ENCODE measurements around the gene LTA.

The LTA gene

DNA sequence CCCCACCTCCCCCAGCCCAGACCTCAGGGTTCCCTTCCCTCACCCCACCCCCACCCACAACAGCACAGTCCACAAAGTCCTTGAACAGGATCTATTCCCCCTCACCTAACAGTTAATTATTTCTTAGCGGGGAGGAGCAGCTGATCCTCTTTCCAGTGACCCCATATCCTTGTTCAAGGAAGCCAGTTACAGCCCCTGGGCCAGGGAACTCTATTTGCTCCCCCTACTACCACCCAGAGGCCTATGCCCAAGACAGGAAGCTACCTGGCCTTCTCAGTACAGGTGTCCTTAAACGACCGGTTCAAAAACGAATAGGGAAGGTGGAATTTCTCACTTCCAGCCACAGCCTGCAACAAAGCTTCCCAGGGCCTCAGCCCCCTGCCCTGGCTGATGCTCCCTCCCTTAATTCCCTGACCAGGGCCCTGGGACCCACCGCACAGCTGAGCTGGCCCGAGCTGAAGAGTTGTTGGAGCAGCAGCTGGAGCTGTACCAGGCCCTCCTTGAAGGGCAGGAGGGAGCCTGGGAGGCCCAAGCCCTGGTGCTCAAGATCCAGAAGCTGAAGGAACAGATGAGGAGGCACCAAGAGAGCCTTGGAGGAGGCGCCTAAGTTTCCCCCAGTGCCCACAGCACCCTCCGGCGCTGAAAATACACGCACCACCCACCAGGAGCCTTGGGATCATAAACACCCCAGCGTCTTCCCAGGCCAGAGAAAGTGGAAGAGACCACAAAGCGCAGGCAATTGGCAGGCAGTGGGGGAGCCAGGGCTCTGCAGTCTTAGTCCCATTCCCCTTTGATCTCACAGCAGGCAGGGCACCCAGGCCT, 42.5 kb upstream of the LTA start:
- no peak for TF ChIP-seq CTCF (IDR thresholded peaks at IDR 0.05; ENCODE audit: low read depth, low read length)
- no peak for DNase-seq
- Histone ChIP-seq H3K27me3 (no peaks in the 10 kb centered on the region), H3K36me3 (peaks cover 47% of the 10 kb centered on the region), H3K4me3 (ENCODE audit: low read depth, low read length) (no peak overlapping the region), H3K9me3 (no peaks in the 10 kb centered on the region), H3K4me1 (peaks cover 7% of the 10 kb centered on the region; the same call in 1 of the 2 replicates)

DNA sequence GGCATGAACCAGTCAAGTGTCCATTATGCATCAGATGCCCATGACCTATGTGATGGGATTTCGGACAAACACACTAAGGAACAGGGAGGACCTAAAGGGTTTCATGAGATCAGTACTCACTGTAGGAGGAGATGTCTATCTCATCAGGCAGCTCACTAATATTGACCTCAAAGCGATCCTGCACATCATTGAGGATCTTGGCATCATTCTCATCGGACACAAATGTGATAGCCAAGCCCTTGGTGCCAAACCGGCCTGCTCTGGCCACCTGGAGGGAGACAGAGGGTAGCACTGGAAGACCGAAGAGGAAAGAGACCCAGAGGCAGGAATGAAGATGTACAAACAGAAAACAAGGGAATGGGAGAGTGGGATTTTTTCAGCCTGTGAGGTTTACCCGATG, 41.4 kb upstream of the LTA start:
- H3K4me1 ChIP-seq = peaks cover 6% of the 10 kb centered on the region; the same call in 1 of the 2 replicates
- no peaks in the 10 kb centered on the region for H3K9me3 ChIP-seq
- no peaks in the 10 kb centered on the region for H3K27me3 ChIP-seq
- H3K36me3 ChIP-seq = peaks cover 58% of the 10 kb centered on the region
- no peak for TF ChIP-seq CTCF (IDR thresholded peaks at IDR 0.05; ENCODE audit: low read depth, low read length)
- H3K4me3 ChIP-seq (ENCODE audit: low read depth, low read length) = no peak overlapping the region
- DNase-seq = no peak

DNA sequence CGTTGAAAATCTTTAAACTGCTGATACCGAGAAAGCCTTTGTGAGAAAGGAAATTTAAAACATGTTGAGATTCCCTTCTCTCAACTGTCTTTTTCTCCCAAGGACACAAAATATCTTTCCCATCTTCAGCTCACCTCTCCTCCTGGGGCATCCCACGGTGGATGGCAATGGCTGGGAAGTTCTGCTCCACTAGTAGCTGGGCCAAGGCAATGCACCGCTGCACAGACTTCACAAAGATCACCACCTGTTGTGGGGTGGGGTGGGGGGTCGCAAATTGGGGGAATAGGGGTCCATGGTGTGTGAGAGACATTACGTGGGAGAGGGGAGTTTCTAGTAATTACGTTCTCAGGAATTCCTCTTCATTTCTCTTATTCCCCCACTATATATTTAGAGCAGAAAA, 40.9 kb upstream of the LTA start:
- DNase-seq = no peak

DNA sequence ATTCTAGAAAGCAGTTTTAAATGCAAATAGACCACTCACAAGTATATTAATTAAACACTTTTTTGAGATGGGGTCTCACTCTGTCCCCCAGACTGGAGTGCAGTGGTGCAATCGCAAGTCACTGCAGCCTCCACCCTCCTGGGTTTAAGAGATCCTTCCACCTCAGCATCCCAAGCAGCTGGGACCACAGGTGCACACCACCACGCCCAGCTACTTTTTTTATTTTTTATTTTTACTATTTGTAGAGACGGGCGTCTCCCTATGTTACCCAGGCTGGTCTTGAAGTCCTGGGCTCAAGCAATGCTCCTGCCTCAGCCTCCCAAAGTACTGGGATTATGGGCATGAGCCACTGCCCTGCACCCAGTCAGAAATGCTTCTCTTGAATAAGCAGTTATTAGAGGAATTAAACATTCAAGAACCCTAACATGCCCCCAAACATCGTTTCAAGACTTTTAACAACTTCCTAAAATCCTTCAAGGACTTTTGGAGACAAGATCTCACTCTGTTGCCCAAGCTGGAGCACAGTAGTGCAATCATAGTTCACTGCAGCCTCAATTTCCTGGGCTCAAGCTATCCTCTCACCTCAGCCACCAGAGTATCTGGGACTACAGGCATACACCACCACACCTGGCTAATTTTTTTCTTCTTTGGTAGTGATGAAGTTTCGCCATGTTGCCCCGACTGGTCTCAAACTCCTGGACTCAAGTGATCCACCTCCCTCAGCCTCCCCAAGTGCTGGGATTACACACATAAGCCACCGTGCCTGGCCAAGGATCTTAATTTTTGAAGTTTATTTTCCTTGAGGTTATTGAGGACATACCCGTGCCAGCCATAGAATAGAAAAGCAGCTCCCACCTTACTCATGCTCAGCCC, 40.1 kb upstream of the LTA start:
- Histone ChIP-seq H3K36me3 (peaks cover 72% of the 10 kb centered on the region), H3K4me1 (no peaks in the 10 kb centered on the region), H3K9me3 (no peaks in the 10 kb centered on the region), H3K4me3 (ENCODE audit: low read depth, low read length) (no peak overlapping the region), H3K27me3 (no peaks in the 10 kb centered on the region)
- no peak for TF ChIP-seq CTCF (IDR thresholded peaks at IDR 0.05; ENCODE audit: low read depth, low read length)
- DNase-seq = no peak

More for the DNA sequence above, 40.9 kb upstream of the LTA start:
- Histone ChIP-seq H3K4me1 (peaks cover under 1% of the 10 kb centered on the region; the same call in 1 of the 2 replicates), H3K27me3 (no peaks in the 10 kb centered on the region), H3K36me3 (peaks cover 63% of the 10 kb centered on the region), H3K9me3 (no peaks in the 10 kb centered on the region), H3K4me3 (ENCODE audit: low read depth, low read length) (no peak overlapping the region)
- no peak for TF ChIP-seq CTCF (IDR thresholded peaks at IDR 0.05; ENCODE audit: low read depth, low read length)

GRCh38 chr6:31532644-31533454, 39.2 kb upstream of the LTA start:
- Histone ChIP-seq H3K4me3 (ENCODE audit: low read depth, low read length) (no peak overlapping the region), H3K9me3 (no peaks in the 10 kb centered on the region), H3K4me1 (no peaks in the 10 kb centered on the region), H3K36me3 (peaks cover 80% of the 10 kb centered on the region), H3K27me3 (no peaks in the 10 kb centered on the region)
- no peak for DNase-seq
- no peak for TF ChIP-seq CTCF (IDR thresholded peaks at IDR 0.05; ENCODE audit: low read depth, low read length)

All from BE2C (cell line).